Sigmoid colon (tissue), 4 donors: ENCODE measurements around the gene SDCBP2.

Experiments
- CTCF ChIP-seq, 4 experiments: fragments of 450-650 bp in 3 of 4; fragments of 200-600 bp in 1 of 4; IDR thresholded peaks; one replicate each; pipeline ENCODE4 v1.5.1; 2016 to 2019; ENCODE audit warnings: antibody characterized with exemption in 4 of 4, mild to moderate bottlenecking in 3 of 4, moderate library complexity in 2 of 4
- POLR2A ChIP-seq, 2 donors: fragments of 450-650 bp; IDR thresholded peaks; one replicate each; pipeline ENCODE4 v1.6.1; 2016; ENCODE audit warnings: antibody characterized with exemption in 2 of 2, mild to moderate bottlenecking in 2 of 2, moderate library complexity in 2 of 2
- POLR2AphosphoS5 ChIP-seq, 4 donors: sonication (generic); formaldehyde crosslinking; IDR thresholded peaks; one replicate each; pipeline ENCODE4 v1.6.1; 2017; ENCODE audit warnings: antibody characterized with exemption in 4 of 4

GRCh38 chr20:1368448-1369199, 39.7 kb upstream of the SDCBP2 start:
- no peak for TF ChIP-seq CTCF (IDR thresholded peaks at IDR 0.05)
- TF ChIP-seq POLR2AphosphoS5 (IDR thresholded peaks at IDR 0.05), result no peak
- no peak for TF ChIP-seq POLR2A (IDR thresholded peaks at IDR 0.05)
